Measurements from ENCODE around the gene L3MBTL1.

L3MBTL1 gene

GRCh38 chr20:43542674-43543073 is 35.2 kb downstream of the L3MBTL1 start:
- H3K9ac ChIP-seq (ENCODE audit: low read length in 2 of 2), result no peak overlapping the region
- H3K36me3 ChIP-seq (ENCODE audit: control insufficient read depth in 2 of 2, insufficient read depth in 2 of 2, low read length in 2 of 2), result peaks cover 2 to 15% of the 10 kb centered on the region in 2 donors
- no peaks in the 10 kb centered on the region for H3K4me1 ChIP-seq (ENCODE audit: control insufficient read depth, insufficient read depth, low read length)

GRCh38 chr20:43543138-43543537 is 35.6 kb downstream of the L3MBTL1 start:
- Histone ChIP-seq H3K27ac (ENCODE audit: low read length) (no peak overlapping the region), H3K4me3 (ENCODE audit: low read length in 2 of 2) (no peak overlapping the region), H3K9me3 (ENCODE audit: control insufficient read depth in 2 of 2, low read length in 2 of 2) (no peaks in the 10 kb centered on the region), H3K4me1 (ENCODE audit: control insufficient read depth, insufficient read depth, low read length) (no peaks in the 10 kb centered on the region), H3K9ac (ENCODE audit: low read length in 2 of 2) (no peak overlapping the region), H3K27me3 (ENCODE audit: control insufficient read depth in 1 of 2, insufficient read depth in 2 of 2, low read length in 2 of 2) (no peaks in the 10 kb centered on the region), H3K36me3 (ENCODE audit: control insufficient read depth in 2 of 2, insufficient read depth in 2 of 2, low read length in 2 of 2) (peaks cover 2 to 15% of the 10 kb centered on the region in 2 donors)

More at GRCh38 chr20:43542674-43543073, 35.2 kb downstream of the L3MBTL1 start:
- H3K4me3 ChIP-seq (ENCODE audit: low read length in 2 of 2), result no peak overlapping the region
- H3K27ac ChIP-seq (ENCODE audit: low read length), result no peak overlapping the region
- no peaks in the 10 kb centered on the region for H3K9me3 ChIP-seq (ENCODE audit: control insufficient read depth in 2 of 2, low read length in 2 of 2)
- no peaks in the 10 kb centered on the region for H3K27me3 ChIP-seq (ENCODE audit: control insufficient read depth in 1 of 2, insufficient read depth in 2 of 2, low read length in 2 of 2)

- Histone ChIP-seq H3K9ac (ENCODE audit: low read length in 2 of 2) (no peak overlapping the region), H3K9me3 (ENCODE audit: control insufficient read depth in 2 of 2, low read length in 2 of 2) (no peaks in the 10 kb centered on the region), H3K36me3 (ENCODE audit: control insufficient read depth in 2 of 2, insufficient read depth in 2 of 2, low read length in 2 of 2) (peaks cover 2 to 10% of the 10 kb centered on the region in 2 donors), H3K4me1 (ENCODE audit: control insufficient read depth, insufficient read depth, low read length) (no peaks in the 10 kb centered on the region), H3K4me3 (ENCODE audit: low read length in 2 of 2) (no peak overlapping the region), H3K27me3 (ENCODE audit: control insufficient read depth in 1 of 2, insufficient read depth in 2 of 2, low read length in 2 of 2) (no peaks in the 10 kb centered on the region), H3K27ac (ENCODE audit: low read length) (no peak overlapping the region)
Observed at GRCh38 chr20:43544501-43544900, 37.0 kb downstream of the L3MBTL1 start.

GRCh38 chr20:43545837-43546578 is 38.5 kb downstream of the L3MBTL1 start:
- Histone ChIP-seq H3K27ac (ENCODE audit: low read length) (no peak overlapping the region), H3K4me3 (ENCODE audit: low read length in 2 of 2) (no peak overlapping the region), H3K27me3 (ENCODE audit: control insufficient read depth in 1 of 2, insufficient read depth in 2 of 2, low read length in 2 of 2) (no peaks in the 10 kb centered on the region), H3K4me1 (ENCODE audit: control insufficient read depth, insufficient read depth, low read length) (no peaks in the 10 kb centered on the region), H3K9me3 (ENCODE audit: control insufficient read depth in 2 of 2, low read length in 2 of 2) (no peaks in the 10 kb centered on the region), H3K9ac (ENCODE audit: low read length in 2 of 2) (no peak overlapping the region), H3K36me3 (ENCODE audit: control insufficient read depth in 2 of 2, insufficient read depth in 2 of 2, low read length in 2 of 2) (peaks cover 0 to 4% of the 10 kb centered on the region in 2 donors)

GRCh38 chr20:43548273-43548880 is 40.9 kb downstream of the L3MBTL1 start:
- Histone ChIP-seq H3K27ac (ENCODE audit: low read length) (no peak overlapping the region), H3K9ac (ENCODE audit: low read length in 2 of 2) (no peak overlapping the region), H3K4me1 (ENCODE audit: control insufficient read depth, insufficient read depth, low read length) (no peaks in the 10 kb centered on the region), H3K27me3 (ENCODE audit: control insufficient read depth in 1 of 2, insufficient read depth in 2 of 2, low read length in 2 of 2) (no peaks in the 10 kb centered on the region), H3K36me3 (ENCODE audit: control insufficient read depth in 2 of 2, insufficient read depth in 2 of 2, low read length in 2 of 2) (peaks cover 0 to 4% of the 10 kb centered on the region in 2 donors), H3K9me3 (ENCODE audit: control insufficient read depth in 2 of 2, low read length in 2 of 2) (no peaks in the 10 kb centered on the region), H3K4me3 (ENCODE audit: low read length in 2 of 2) (no peak overlapping the region)

GRCh38 chr20:43549416-43550065 is 42.0 kb downstream of the L3MBTL1 start:
- Histone ChIP-seq H3K27ac (ENCODE audit: low read length) (no peak overlapping the region), H3K4me1 (ENCODE audit: control insufficient read depth, insufficient read depth, low read length) (no peaks in the 10 kb centered on the region), H3K36me3 (ENCODE audit: control insufficient read depth in 2 of 2, insufficient read depth in 2 of 2, low read length in 2 of 2) (peaks cover 0 to 2% of the 10 kb centered on the region in 2 donors), H3K4me3 (ENCODE audit: low read length in 2 of 2) (no peak overlapping the region), H3K9me3 (ENCODE audit: control insufficient read depth in 2 of 2, low read length in 2 of 2) (no peaks in the 10 kb centered on the region), H3K9ac (ENCODE audit: low read length in 2 of 2) (no peak overlapping the region), H3K27me3 (ENCODE audit: control insufficient read depth in 1 of 2, insufficient read depth in 2 of 2, low read length in 2 of 2) (no peaks in the 10 kb centered on the region)

DNA sequence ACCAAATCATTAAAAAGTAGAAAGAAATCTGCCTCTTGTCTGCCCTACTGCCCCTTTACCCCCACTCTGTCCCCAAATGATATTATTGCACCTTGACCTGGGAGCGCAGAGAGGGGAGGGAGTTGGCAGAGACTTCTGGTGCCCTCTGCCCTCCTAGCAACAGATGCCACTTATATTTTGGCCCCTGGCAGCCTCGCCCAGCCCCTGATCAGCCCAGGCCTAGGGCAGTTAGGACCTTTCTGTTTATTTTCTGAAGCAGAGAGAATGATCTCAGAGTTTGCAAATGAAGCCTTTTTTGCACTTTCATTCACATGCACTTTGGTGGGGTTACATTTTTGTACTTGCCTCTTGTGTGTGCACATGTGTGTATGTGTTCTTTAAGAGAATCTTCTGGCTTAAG is 43.0 kb downstream of the L3MBTL1 start:
- H3K4me1 ChIP-seq (ENCODE audit: control insufficient read depth, insufficient read depth, low read length), result no peaks in the 10 kb centered on the region

DNA sequence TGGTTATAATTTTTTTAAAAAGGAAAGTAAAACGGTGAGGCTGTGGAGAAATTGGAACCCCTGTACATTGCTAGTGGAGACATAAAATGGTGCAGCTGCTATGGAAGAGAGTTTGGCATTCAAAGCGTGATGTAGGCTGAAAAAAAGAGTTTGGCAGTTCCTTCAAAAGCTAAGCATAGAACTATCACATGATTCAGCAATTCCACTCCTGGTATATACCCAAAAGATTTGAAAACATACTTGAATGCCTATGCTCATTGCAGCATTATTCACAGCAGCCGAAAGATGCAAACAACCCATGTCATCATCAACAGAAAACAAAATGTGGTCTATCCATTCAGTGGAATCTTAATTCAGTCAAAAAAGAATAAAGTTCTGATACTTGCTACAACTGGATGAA is 46.9 kb downstream of the L3MBTL1 start:
- H3K9me3 ChIP-seq (ENCODE audit: control insufficient read depth in 2 of 2, low read length in 2 of 2), result no peaks in the 10 kb centered on the region
- H3K27ac ChIP-seq (ENCODE audit: low read length), result no peak overlapping the region
- no peaks in the 10 kb centered on the region for H3K4me1 ChIP-seq (ENCODE audit: control insufficient read depth, insufficient read depth, low read length)
- H3K4me3 ChIP-seq (ENCODE audit: low read length in 2 of 2), result no peak overlapping the region
- H3K27me3 ChIP-seq (ENCODE audit: control insufficient read depth in 1 of 2, insufficient read depth in 2 of 2, low read length in 2 of 2), result no peaks in the 10 kb centered on the region
- no peak overlapping the region for H3K9ac ChIP-seq (ENCODE audit: low read length in 2 of 2)
- peaks cover 0 to 2% of the 10 kb centered on the region in 2 donors for H3K36me3 ChIP-seq (ENCODE audit: control insufficient read depth in 2 of 2, insufficient read depth in 2 of 2, low read length in 2 of 2)

More for the DNA sequence above, 43.0 kb downstream of the L3MBTL1 start:
- peaks cover 0 to 2% of the 10 kb centered on the region in 2 donors for H3K36me3 ChIP-seq (ENCODE audit: control insufficient read depth in 2 of 2, insufficient read depth in 2 of 2, low read length in 2 of 2)
- no peak overlapping the region for H3K27ac ChIP-seq (ENCODE audit: low read length)
- H3K9ac ChIP-seq (ENCODE audit: low read length in 2 of 2), result no peak overlapping the region
- H3K27me3 ChIP-seq (ENCODE audit: control insufficient read depth in 1 of 2, insufficient read depth in 2 of 2, low read length in 2 of 2), result no peaks in the 10 kb centered on the region
- H3K9me3 ChIP-seq (ENCODE audit: control insufficient read depth in 2 of 2, low read length in 2 of 2), result no peaks in the 10 kb centered on the region
- H3K4me3 ChIP-seq (ENCODE audit: low read length in 2 of 2), result no peak overlapping the region

- H3K27ac ChIP-seq (ENCODE audit: low read length), result no peak within 1 kb of the TSS
- no peaks in the 10 kb centered on the region for H3K27me3 ChIP-seq (ENCODE audit: control insufficient read depth in 1 of 2, insufficient read depth in 2 of 2, low read length in 2 of 2)
- H3K9me3 ChIP-seq (ENCODE audit: control insufficient read depth in 2 of 2, low read length in 2 of 2), result no peaks in the 10 kb centered on the region
- H3K4me3 ChIP-seq (ENCODE audit: low read length in 2 of 2), result no peak within 1 kb of the TSS
- H3K4me1 ChIP-seq (ENCODE audit: control insufficient read depth, insufficient read depth, low read length), result no peaks in the 10 kb centered on the region
- no peaks in the 10 kb centered on the region for H3K36me3 ChIP-seq (ENCODE audit: control insufficient read depth in 2 of 2, insufficient read depth in 2 of 2, low read length in 2 of 2)
- H3K9ac ChIP-seq (ENCODE audit: low read length in 2 of 2), result no peak within 1 kb of the TSS
Observed at GRCh38 chr20:43558412-43559146, 51.1 kb downstream of the L3MBTL1 start, which contains the start of gene SGK2. SGK2 (plus strand) TSS chr20:43559027; CDS start chr20:43566496, 7,469 bp downstream.

GRCh38 chr20:43559147-43559987 is 51.9 kb downstream of the L3MBTL1 start:
- no peak overlapping the region for H3K4me3 ChIP-seq (ENCODE audit: low read length in 2 of 2)

More at GRCh38 chr20:43559147-43559987, 51.9 kb downstream of the L3MBTL1 start:
- Histone ChIP-seq H3K4me1 (ENCODE audit: control insufficient read depth, insufficient read depth, low read length) (no peaks in the 10 kb centered on the region), H3K27ac (ENCODE audit: low read length) (no peak overlapping the region), H3K36me3 (ENCODE audit: control insufficient read depth in 2 of 2, insufficient read depth in 2 of 2, low read length in 2 of 2) (no peaks in the 10 kb centered on the region), H3K9me3 (ENCODE audit: control insufficient read depth in 2 of 2, low read length in 2 of 2) (no peaks in the 10 kb centered on the region), H3K27me3 (ENCODE audit: control insufficient read depth in 1 of 2, insufficient read depth in 2 of 2, low read length in 2 of 2) (no peaks in the 10 kb centered on the region), H3K9ac (ENCODE audit: low read length in 2 of 2) (no peak overlapping the region)
